RWPE1 (cell line): ENCODE data around the gene SEPTIN8.

Source experiments
- CTCF ChIA-PET: fragments of 350-600 bp; sonication (Branson Sonifier 250); formaldehyde crosslinking; extraction: SDS; loops from one replicate; lab custom pipeline; 2021; lab: Yijun Ruan, JAX
- POLR2A ChIA-PET: fragments of 400-600 bp; formaldehyde crosslinking; extraction: SDS; loops from one replicate; lab custom pipeline; 2020; ENCODE audit warnings: antibody characterized with exemption; ENCODE audit not compliant: low non-redundant PET; lab: Yijun Ruan, JAX
- DNase-seq: peaks from one replicate; pipeline ENCODE4 v3.0.0; 2012; ENCODE audit warnings: low spot score
- H3K27ac ChIP-seq: fragments of 450-650 bp; 2 replicates; pipeline ENCODE4 v1.5.1; 2017
- TF ChIP-seq, protein P1 (sequence below): fragments of 450-650 bp; conservative IDR thresholded peaks from 2 replicates; pipeline ENCODE4 v1.5.1; 2017; ENCODE audit warnings: low read depth, mild to moderate bottlenecking

SEPTIN8 gene

DNA sequence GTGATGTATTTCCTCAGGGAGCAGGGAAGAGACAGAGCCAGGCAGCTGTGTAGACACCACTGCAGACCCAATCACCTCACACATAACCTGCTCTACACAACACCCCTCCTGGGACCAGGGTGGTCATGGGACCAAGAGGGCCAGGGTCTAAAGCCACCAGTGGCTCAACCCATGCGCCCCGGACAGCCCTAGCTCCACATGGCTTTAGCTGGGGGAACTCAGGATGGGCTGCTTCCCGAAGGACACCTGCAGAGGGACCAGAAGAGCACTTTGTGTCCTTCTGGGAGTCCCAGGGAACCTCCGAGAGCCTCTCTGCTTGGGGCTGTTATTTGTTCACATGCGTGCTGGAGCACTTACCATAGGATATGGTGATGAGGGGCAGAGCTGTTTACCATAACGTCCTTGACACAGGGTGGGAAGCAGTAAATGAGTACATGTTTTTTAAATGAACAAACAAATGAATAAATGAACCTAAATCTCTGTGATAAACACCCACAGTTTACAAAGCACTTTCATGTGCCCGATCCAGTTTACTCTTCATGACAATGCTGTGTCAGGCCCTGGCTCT lies 12.3 kb downstream of the SEPTIN8 start:
- no peak for DNase-seq
- ChIA-PET CTCF (interaction anchor here (0.6 kb wide), 1 partner anchor 10 kb away, joined by 4 read pairs; no protein-coding TSS in a partner anchor), POLR2A (no interaction called here)
- TF ChIP-seq, protein P1, sequence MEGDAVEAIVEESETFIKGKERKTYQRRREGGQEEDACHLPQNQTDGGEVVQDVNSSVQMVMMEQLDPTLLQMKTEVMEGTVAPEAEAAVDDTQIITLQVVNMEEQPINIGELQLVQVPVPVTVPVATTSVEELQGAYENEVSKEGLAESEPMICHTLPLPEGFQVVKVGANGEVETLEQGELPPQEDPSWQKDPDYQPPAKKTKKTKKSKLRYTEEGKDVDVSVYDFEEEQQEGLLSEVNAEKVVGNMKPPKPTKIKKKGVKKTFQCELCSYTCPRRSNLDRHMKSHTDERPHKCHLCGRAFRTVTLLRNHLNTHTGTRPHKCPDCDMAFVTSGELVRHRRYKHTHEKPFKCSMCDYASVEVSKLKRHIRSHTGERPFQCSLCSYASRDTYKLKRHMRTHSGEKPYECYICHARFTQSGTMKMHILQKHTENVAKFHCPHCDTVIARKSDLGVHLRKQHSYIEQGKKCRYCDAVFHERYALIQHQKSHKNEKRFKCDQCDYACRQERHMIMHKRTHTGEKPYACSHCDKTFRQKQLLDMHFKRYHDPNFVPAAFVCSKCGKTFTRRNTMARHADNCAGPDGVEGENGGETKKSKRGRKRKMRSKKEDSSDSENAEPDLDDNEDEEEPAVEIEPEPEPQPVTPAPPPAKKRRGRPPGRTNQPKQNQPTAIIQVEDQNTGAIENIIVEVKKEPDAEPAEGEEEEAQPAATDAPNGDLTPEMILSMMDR, result no peak
- no peak overlapping the region for H3K27ac ChIP-seq

- POLR2A ChIA-PET, result no interaction called here
- H3K27ac ChIP-seq, result no peak overlapping the region
- DNase-seq, result no peak
- TF ChIP-seq, protein P1, result no peak
- CTCF ChIA-PET, result interaction anchor here (0.7 kb wide), 1 partner anchor 32 kb away, joined by 3 read pairs; no protein-coding TSS in a partner anchor
These were observed 13.0 kb downstream of the SEPTIN8 start for GRCh38 chr5:132764051-132764450.

DNA sequence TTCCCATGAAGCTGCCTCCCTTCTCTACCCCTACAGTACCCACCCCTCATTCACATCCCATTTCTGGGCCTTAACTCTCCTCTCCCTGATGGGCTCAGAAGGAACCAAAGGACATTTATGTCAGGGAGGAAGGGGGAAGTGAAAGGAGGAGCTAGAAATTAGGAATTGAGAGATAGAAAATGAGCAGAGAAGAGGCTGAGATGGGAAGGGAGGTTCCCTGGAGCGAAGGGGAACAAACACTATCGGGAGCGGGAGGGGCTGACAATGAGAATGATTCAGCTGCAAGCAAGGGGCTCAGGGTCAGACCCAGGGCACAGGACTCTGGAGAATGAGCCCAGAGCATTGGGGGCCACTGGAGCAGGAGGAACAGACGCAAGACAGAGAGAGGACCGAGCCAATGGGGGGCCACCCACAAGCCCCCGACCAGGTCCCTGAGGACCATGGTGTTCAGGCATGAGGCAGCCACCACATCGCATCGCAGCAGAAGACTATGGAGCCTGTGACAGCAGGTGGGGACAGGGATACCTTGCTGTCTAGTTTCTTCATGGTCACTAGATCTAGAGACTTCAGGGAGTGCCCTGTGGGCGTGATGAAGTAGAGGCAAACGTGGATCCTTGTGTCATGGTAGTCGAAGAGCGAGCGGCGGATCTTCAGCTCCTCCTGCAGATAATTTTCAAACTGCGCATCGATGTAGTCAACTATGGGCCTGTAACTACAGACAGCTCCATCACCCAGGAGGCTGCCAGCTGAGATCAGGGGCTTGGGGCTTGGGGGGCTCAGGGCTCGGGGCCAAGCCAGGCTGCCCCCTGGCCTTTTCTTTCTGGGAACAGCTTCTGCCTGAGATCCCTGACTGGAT lies 13.6 kb downstream of the SEPTIN8 start:
- TF ChIP-seq, protein P1, result no peak
- POLR2A ChIA-PET, result interaction anchor here (0.6 kb wide), 1 partner anchor 8 kb away, joined by 3 read pairs; no protein-coding TSS in a partner anchor
- DNase-seq, result no peak
- H3K27ac ChIP-seq, result no peak overlapping the region
- CTCF ChIA-PET, result interaction anchor here (0.7 kb wide), 1 partner anchor 33 kb away, joined by 3 read pairs; no protein-coding TSS in a partner anchor

DNA sequence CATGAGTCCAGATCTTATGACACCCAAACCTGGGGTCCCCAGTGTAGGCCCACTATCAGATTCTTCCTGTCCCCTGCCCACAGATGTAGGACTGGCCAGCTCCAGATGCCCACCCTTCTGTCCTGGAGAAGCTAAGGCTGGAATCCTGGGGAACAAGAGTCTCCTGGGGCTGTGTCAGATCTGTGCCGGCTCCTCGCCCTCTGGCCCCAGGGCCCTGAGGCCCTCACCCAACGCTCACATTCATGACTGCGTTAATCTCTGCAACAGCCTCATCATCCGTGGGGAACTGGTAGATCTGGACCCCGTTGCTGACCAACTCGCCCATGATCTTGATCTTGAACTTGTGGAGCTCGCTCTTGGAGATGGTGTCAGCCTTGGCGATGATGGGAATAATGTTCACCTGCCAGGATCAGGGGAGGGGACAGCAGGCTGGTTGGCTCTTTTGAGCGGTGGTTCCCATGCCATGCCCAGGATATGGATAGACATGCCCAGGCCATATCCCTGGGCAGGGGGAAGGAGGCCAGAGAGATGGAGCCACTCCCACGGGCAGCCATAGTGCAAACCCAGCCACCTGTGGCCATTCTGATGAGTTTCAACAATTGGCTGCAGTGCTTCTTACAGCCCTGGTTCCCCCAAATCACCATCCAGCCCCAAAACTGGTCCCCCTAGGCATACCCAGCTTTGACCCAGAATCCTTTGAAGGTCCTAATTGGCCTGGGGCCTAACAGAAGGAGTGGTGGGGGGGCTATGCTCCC lies 14.6 kb downstream of the SEPTIN8 start:
- H3K27ac ChIP-seq, result peak overlapping the region; percentile 9; the same call in 1 of the 2 replicates
- ChIA-PET CTCF (interaction anchor here (1.0 kb wide), 1 partner anchor 67 kb away, joined by 3 read pairs; no protein-coding TSS in a partner anchor), POLR2A (interaction anchor here (1.0 kb wide), 1 partner anchor 15 kb away, joined by 3 read pairs; no protein-coding TSS in a partner anchor)
- TF ChIP-seq, protein P1, result no peak
- DNase-seq, result no peak

DNA sequence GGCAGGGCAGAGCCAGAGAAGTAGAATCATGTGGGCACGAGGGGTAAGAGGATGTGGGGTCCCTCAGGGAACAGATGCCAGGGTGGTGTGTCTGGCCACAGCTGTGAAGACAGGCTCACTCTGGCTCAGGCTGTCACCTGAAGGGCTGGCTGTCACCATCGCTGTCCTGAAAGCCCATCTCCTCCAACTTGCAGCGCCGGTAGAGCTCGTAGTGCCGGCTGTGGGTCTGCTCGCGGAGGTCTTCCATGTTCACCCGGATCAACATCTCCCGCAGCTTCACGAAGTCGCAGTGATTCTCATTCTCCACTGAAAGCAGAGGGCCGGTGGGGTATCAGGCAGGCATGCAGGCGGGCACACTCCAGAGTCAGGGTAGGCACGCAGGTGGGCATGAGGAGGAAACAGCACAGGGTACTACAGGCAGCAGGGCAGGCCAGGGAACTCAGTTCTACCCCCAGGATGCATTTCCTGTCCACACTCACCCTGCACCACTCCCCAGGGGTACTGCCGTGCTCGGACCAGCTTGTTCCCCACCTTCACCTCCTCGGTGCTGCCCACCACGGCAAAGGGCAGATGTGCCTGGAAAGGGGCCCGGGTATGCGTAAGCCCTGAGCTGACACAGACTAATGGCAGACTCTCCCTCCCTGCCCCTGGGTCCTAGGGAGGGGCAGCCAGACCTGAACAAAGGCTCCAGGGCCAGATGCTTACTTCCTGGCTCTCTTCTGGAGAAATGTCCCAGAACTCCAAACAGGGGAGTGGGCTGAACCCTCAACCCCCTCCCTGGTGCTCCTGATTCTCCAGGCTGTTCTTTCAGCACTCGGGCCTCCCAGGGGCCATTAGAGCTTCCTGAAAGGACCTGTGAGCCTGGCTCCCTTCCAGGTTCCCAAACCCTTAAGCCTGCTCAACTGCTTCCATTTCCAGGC lies 15.5 kb downstream of the SEPTIN8 start:
- TF ChIP-seq, protein P1, result no peak
- peak overlapping the region; percentile 9; the same call in 1 of the 2 replicates for H3K27ac ChIP-seq
- POLR2A ChIA-PET, result interaction anchor here (1.0 kb wide), 1 partner anchor 16 kb away, joined by 3 read pairs; no protein-coding TSS in a partner anchor
- CTCF ChIA-PET, result interaction anchor here (0.9 to 1.0 kb wide), 2 partner anchors 59 to 68 kb away, joined by 3 read pairs; no protein-coding TSS in a partner anchor
- no peak for DNase-seq
